SH-SY5Y (cell line): ENCODE data around the gene INPP4B.

ENCODE experiments used
- GATA2 ChIP-seq: IDR thresholded peaks from 2 replicates; pipeline ENCODE4 v1.6.1; 2011; ENCODE audit warnings: mild to moderate bottlenecking, low read depth, low read length
- GATA3 ChIP-seq: IDR thresholded peaks from 2 replicates; pipeline ENCODE4 v1.6.1; 2011; ENCODE audit warnings: low read depth, mild to moderate bottlenecking, low read length, moderate library complexity

DNA sequence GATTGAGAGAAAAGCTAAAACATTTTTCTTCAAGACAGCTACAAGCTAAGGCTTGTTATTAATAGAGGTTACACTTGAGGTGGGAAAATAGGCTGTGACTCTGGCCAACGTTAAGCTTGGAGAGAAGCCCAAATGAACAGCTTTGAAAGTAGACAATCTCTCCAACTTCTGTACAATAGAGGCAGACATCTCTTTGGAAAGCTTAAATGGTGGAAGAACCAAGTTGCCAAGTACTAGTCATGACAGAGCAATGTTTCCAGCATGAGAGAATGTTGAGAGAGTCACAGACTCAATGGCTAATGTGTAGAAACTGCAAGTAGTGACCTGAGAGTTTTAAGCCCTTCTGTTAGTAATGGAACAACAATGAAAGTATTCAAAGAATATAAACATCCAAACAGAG lies 298.1 kb downstream of the INPP4B start:
- TF ChIP-seq GATA2 (no peak), GATA3 (no peak)
